Left cardiac atrium (tissue), 4 donors: Measurements from ENCODE around the gene PLBD1. TPM values are rescaled to one million over a fixed set of nuclear protein-coding genes. Genes with fewer than 3 reads are reported as not detected.

ENCODE experiments used
- ATAC-seq, 2 donors: fragments of 200-7000 bp; cut with Tn5 transposase; one replicate each; pipeline ENCODE4 v1.9.1; 2020; ENCODE audit warnings: mild to moderate bottlenecking in 2 of 2, moderate library complexity in 2 of 2
- DNase-seq: peaks from one replicate; pipeline ENCODE4 v3.0.0-alpha.2; 2020
- intact Hi-C, 2 donors: fragments of 100-400 bp; cut with DNase I; formaldehyde crosslinking; loops; one replicate each; pipeline versions ENCODE4 v1.14.1 to v1.15.1; 2022 to 2023
- total RNA-seq, 2 donors: library from RNA; stranded (reverse); fragmentation: NEBNext Ultra II Directional; extraction: Animal tissue kit (Norgen Biotek cat#: 25700); gene quantifications; one replicate each; pipeline ENCODE4 v1.2.1, GENCODE V29; 2021
- donor health status: DM: no; HTN: yes; CAD: no.
- donor health status: DM: no; HTN: yes; CAD: no; lungs with severe emphysema.
- donor health status: DM: yes; HTN: yes; CAD: no.
- donor health status: Dilated cardiomyopathy.

The PLBD1 gene
- total RNA-seq, 2 donors from 2014 or later: 22.0 to 30.9 TPM

DNA sequence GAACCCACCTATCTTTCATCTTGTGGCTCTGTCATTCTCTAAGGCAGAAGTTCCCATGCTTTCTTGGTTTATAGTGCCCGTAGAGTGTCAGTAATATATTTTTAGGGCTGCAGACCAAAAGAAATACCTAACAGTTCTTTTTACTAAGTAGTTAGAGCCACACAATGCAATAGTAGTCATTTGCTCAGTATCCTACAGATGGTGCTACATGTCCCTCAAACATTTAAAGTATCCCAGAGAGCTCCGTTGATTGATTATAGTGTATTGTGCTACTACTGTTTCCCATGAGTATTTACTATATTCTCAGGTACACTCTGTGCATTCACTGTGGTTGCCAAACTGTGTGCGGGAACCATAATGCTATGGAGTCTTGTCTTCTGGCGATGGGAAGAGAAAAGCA, 4.7 kb upstream of the PLBD1 start:
- no peak for ATAC-seq
- DNase-seq: no peak
- intact Hi-C loops: no loop called here

DNA sequence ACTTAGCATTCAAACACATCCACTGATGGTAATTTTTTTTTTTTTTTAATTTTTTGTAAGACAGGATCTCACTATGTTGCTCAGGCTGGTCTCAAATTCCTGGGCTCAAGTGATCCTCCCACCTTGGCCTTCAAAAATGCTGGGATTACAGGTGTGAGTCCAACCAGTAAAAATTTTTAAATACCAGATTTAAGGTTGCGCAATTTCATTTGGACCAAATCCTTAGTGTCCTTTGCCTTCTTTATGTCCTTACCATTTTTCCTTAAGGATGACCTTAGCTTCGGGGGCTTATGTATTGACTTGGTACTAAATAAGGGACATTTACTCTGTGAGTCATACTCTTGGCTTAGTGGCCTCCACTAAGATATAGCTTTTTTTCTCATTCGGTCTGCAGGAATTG, 4.1 kb upstream of the PLBD1 start:
- no peak for ATAC-seq
- no peak for DNase-seq
- intact Hi-C loops: no loop called here

DNA sequence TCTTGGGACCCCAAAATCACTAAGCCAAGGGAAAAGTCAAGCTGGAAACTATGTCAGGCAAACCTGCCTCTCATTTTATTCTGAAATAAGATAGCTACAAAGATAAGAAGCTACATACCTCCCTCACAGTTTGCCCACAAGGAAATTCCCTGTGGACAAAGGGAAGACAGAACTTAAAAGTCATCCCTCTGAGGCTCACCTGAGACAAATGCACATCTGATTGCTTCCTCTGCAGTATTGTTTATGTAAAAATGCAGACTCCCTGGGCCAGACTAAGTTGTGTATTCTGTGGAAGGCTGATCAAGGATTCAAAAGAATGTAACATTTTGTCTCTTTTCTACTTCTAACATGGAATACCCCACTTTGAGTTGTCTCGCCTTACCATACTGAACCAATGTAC, 2.5 kb upstream of the PLBD1 start:
- intact Hi-C loops: no loop called here
- no peak for DNase-seq
- no peak for ATAC-seq

DNA sequence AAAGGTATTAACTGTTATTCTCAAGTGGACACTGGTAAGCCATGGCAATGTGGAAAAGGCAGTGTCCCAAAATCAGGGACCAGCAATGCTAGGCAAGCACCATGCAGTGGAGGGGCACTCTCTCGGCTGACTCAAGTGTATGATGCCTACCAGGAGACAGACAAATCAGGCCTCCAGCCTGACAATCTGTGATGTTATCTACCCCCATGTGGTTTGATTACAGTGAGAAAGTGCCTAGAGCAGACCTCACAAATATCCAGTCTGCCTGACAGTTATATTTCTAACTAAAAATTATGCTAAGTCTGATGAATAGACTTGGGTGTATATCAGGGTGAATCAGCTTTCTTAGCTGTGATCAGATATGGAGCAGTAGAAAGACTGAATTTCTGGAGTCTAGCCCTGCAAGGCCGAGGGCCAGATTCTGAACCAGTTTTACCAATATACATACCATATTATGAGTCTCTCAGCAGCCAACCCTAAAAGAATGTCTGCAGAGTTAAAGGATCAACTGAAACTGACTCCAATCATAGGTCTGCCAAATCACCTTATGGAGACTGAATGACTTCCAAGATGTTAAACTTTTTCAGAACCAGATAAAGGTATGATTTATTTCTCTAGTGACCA, 3.2 kb downstream of the PLBD1 start:
- intact Hi-C loops: loop anchor here in 1 of 2 donors (10.0 kb wide), 1 partner anchor 200 kb away; the partner anchor contains the start of gene ATF7IP
- DNase-seq (no peak), ATAC-seq (no peak)

DNA sequence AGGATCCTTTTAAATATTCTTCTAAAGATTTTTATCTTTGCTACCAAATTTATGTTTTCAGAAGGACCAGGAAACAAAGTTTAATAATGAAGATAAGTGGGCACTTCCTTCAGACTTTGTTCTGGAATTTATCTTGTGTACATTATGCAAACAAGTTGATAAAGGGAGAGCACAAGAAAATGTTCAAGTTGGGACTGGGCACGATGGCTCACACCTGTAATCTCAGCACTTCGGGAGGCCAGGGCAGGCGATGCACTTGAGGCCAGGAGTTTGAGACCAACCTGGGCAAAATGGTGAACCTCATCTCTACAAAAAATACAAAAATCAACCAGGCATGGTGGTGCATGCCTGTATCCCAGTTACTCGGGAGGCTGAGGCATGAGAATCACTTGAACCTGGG, 4.6 kb downstream of the PLBD1 start:
- ATAC-seq (no peak), DNase-seq (no peak)
- intact Hi-C loops: loop anchor here in 1 of 2 donors (10.0 kb wide), 1 partner anchor 198 kb away; the partner anchor contains the start of gene ATF7IP

DNA sequence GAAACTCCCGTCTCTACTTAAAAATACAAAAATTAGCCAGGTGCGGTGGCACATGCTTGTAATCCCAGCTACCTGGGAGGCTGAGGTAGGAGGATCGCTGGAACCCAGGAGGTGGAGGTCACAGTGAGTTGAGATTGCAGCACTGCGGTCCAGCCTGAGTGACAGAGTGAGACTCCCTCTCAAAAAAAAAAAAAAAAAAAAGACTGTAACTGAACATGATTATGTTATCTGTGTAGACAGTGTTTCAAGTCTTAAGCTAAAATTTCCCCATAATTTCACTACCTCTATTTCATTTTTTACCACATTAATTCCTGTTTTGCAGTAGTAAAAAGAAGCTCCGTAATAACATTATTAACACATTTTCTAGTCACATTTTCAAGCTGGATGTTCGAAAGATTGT, 5.4 kb downstream of the PLBD1 start:
- DNase-seq (no peak), ATAC-seq (no peak)
- intact Hi-C loops: loop anchor here in 1 of 2 donors (10.0 kb wide), 1 partner anchor 197 kb away; the partner anchor contains the start of gene ATF7IP

DNA sequence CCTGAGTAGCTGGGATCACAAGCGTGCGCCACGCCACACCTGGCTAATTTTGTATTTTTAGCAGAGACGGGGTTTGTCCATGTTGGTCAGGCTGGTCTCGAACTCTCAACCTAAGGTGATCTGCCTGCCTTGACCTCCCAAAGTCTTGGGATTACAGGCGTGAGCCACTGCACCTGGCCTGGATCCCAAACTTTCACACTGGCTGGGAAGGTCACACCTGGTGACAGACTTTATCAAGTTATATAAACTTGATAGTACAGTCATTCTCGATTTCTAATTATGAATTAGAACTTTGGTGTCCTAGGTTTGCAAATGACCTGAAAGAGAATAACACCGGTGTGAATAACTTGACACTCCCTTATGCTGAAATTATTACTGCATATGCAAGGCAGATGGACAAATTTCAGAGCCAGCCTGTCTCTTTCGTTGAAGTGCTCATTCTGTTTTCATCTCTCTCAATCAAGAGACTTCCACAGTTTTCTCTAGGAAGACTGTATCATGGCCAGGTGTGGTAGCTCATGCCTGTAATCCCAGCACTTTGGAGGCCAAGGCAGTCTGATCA, 5.9 kb downstream of the PLBD1 start:
- ATAC-seq: no peak
- intact Hi-C loops: loop anchor here in 1 of 2 donors (10.0 kb wide), 1 partner anchor 197 kb away; the partner anchor contains the start of gene ATF7IP
- DNase-seq: no peak

DNA sequence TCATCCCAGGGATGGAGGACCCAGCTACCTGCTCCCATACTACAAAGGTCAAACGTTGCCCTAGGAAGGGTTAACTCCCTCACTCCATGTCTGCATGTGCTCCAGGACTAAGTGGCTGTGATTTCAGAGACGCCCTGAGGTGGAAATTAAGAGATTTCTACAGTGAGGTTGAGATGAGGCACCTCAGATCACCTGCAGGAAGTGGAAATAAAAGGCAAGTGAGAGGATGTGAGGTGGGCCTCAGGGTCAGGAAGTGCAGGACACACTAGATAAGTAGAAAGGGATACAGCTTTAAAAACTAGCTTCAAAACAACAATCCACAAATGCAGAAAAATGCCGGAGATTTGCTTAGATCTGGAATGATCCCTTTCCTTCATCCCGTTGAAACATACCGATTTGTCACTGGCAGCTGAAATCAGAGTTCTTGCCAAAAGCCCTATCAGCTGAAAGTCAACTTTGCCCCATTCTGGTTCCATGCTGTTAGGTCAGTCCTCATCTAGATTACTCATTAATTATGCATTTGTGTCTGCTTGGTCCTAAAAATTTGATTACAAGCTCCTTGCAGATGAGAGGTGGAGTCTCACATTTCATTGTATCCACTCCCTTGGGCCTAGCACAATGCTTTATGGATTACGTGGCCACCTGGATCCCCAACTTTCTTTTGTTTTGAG, 6.6 kb downstream of the PLBD1 start:
- no peak for DNase-seq
- ATAC-seq: peak in 1 of 2 donors; percentile 30
- intact Hi-C loops: loop anchor here in 1 of 2 donors (10.0 kb wide), 1 partner anchor 196 kb away; the partner anchor contains the start of gene ATF7IP

DNA sequence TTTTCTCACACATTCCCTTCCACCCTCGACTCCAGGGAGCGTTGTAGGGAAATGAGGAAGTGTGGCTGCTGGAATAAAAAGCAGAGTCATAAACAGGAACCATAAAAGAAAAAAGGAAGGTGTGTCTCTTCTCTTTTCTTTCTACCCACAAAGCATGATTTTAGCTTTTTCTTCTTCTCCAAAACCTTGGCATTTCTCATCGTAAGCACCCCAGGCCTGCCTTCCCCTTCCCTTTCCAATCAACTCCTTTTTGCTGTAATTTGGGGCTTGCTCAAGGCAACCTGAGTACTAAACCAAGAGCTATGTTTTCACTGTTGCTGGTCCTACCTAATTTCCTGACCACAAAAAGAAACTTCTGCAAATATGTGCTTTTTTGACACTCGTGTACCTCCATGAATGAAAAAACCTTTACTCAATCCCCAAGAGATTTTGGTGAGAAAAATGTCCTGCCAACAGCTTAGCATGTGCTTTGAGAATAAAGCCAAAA, 9.2 kb downstream of the PLBD1 start:
- intact Hi-C loops: no loop called here
- DNase-seq (no peak), ATAC-seq (no peak)

DNA sequence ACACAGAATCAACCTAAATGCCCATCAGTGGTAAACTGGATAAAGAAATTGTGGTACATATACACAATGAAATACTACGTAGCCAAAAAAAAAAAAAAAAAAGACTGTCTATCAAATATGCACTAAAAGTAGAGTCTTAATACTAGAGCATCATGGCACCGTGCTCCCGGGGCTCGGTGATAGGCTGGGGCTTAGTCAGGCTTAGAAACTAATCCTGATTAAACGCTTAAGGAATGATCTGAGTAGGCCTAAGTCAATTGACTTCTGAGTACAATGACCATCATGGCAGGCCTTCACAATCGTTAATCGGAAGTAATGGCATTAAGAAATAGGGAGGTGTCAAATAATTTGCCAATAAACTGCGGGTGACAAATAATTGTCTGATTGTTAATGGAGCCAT, 9.7 kb downstream of the PLBD1 start:
- intact Hi-C loops: no loop called here
- ATAC-seq: no peak
- DNase-seq: no peak

DNA sequence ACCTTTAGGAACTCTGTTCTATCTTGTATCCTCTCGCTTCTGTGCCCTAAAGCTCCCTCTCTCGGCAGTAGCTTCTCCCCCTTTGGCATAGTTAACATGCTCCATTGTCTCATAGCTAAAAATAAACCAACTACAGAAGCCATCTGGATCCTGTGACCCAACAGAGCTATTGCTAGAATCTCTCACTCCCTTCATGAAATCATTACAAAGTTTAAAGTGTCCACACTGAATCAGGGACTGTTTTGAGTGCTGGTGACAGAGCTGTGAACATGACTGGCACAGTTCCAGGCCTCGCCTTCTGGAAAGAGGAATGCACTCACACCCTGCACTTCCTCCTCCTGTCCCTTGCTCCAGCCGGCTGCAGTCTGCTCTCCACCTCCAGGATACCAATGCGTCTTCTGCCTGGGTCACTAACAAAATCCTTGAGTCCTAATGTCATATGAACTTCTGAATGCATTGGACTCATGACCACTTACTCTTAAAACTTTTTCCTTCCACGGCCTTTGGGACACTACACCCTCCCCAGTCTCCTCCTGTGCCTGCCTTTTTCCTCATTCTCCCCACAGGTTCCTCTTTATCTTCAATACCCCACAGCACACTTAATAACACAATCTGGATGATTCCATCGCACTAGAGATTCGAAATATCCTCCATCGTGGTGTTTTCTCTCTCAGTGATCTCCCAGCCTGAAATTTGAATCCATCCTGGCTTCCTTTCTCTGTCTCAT, 13.2 kb downstream of the PLBD1 start:
- ATAC-seq: peak; percentile 95 to 96
- intact Hi-C loops: loop anchor here in 1 of 2 donors (5.0 kb wide), 1 partner anchor 42 kb away; no protein-coding TSS in a partner anchor
- peak; percentile 89 for DNase-seq

DNA sequence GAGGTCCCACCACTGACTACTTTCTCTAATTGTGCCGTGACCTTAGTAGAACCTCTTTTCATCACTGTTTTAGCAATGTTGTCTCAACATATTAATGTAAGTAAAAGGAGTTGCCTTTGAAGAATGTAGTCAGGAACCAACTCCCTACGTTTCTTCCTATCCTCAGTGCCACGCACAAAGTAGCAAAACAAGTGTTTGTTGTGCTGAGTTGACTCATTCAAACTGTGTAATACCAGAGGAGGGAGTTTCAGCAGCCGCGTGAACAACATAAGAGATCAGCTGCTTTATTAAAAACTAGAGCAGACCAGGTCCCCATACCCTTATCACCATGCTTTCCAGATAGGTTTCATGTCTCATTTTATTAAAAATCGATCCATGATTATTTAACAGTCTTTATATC, 19.1 kb downstream of the PLBD1 start:
- DNase-seq (no peak), ATAC-seq (no peak)
- intact Hi-C loops: no loop called here

DNA sequence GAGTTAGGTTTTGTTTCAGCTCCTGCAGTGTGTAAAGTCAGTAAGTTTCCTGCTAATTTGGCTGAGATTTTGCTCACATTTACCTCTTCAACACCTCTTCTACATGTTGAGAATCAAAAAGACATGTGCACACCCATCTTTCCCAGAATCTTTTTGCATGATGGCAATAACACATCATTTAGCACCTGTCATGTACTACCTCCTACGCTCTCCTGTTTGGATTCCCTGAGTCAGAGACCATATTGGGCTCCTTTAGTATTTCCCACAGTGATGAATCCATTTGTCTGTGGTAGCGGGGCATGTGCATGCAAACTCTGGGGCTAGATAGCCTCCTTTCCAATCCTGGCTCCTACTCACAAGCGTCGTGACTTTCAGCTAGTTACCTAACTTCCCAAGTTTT, 20.1 kb downstream of the PLBD1 start:
- DNase-seq: no peak
- ATAC-seq: no peak
- intact Hi-C loops: no loop called here

DNA sequence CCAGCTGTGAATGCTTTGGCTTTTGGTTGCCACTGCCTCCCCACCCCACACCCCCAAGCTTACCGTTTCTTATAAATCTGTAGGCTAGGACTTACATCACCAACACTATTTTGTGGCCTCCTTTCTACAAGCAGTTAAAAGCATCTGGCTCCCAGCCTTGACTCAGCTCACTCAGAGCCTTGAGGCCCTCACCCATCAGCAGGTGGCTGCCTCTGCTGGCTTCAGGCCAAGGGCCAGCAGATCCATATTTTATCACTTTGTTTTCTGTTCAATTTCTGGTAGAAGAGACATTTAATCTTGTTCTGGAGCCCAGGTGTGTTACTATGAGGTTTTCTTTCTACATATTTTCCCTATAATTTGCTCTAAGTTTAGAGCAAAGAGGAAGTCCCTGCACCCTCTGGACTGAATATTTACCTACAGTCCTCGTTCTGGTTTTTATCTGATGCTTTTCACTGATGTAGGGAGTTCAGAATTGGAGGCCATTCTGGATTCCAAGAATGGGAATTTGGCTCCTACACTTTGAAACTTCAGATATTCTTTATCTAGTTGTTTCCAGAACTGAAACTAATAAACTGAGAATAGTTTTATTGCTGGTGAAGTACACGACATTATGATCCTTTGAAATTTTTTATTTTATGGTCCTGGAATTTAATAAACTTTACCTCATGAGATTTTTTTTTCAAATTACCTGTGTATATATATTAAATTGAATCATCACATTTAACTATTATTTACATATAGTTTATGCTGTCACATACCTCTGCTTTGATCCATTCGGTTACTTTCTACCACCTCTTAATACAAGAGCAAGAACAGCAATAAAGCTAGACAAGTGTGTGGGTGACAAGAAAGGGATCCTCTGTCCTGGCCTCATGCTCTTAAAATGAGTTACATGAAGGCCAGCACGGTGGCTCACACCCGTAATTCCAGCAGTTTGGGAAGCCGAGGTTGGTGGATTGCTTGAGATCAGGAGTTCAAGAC, 22.2 kb downstream of the PLBD1 start:
- intact Hi-C loops: no loop called here
- no peak for ATAC-seq

DNA sequence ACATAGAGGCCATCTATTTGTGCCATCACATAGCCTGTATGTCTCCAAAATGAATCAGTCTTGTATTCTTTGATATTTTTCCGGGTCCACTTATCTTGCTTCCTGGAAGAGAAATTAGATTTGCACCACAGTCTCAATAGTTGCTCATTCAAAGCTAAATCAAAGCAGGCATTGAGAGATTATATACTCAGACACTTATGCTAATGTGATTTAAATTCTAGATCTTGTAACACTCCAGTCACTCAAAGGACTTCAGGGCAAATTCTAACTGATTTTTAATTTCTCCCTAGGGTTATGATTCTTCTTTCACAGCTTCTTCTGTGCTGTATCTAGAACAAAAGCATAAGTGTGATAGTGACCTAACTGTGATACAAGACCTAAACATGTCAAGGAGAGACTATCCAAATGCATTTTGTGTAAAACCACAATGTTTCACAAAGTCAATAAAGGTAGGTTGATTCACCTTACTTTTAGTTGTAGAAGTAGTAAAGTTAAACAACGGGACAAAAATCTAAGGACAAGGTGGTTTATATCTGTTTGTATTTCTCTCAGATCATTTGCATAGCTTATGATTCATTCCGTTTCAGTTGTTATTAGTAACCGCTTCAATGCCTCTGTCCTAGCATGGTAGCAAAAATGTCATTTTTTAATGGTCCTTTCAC, 26.8 kb downstream of the PLBD1 start:
- DNase-seq: no peak
- intact Hi-C loops: no loop called here
- ATAC-seq: no peak

More for the DNA sequence above, 22.2 kb downstream of the PLBD1 start:
- no peak for DNase-seq

DNA sequence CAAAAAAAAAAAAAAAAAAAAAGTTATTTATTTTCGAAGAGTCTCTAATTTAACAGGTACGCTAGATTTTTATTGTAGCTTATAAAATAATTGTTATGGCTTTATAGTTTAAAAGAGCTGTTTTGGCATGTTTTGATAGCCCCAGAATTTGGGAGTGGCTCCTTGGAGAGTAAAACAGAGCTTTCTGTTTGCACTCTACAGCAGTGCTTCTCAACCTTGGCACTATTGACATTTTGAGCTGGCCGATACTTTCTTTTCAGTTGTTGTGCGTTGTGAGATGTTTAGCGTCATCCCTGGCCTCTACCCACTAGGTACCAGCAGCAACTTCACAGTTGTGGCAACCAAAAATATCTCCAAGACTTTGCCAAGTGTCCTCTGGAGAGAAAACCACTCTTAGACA, 30.6 kb downstream of the PLBD1 start:
- DNase-seq (no peak), ATAC-seq (no peak)
- intact Hi-C loops: no loop called here

DNA sequence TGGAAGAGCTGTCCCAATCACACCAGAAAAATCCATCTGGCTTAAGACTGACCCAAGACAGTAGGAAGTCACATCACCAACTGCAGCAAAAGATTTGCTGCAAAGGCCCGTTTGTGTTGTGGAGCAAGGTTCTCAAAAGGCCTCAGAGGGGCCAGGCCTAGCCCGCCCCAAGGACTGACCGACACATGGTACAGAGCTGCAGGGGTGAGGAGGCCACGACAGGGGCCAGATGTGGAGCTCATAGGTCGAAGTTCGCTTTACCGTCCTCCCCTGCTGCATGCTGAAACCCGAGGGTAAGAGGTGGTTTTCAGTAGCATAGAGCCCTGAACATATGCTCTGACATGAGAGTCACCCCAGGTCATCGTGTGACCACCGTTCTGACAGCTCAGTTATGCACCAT, 35.5 kb downstream of the PLBD1 start:
- intact Hi-C loops: no loop called here
- no peak for DNase-seq
- no peak for ATAC-seq

DNA sequence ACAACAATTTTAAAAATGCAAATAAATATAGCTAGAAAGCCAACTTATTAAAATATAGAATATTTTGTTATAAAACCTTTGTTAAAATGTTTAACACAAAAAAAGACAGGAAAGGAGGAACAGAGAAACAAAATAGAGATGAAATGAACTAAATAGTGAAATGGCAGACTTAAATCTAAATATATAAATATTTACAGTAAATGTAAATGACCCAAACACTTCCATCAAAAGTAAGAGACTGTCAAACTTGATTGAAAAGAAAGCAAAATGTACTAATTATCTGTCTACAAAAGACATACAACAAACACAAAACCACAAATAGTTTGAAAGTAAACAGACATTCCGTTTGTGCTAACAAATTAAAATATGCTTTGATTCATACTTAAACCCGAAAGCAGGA, 41.7 kb downstream of the PLBD1 start:
- DNase-seq: no peak
- ATAC-seq: no peak
- intact Hi-C loops: no loop called here
